ENCODE data around the gene SLC2A5. TPM values are rescaled to one million over a fixed set of nuclear protein-coding genes. Genes with fewer than 3 reads are reported as not detected.
A peak's percentile ranks its signal among the peaks of the same experiment; 100 is the strongest.

SLC2A5 gene
- total RNA-seq, 4 donors from 2014 or later: 12.4 to 730 (median 340) TPM

DNA sequence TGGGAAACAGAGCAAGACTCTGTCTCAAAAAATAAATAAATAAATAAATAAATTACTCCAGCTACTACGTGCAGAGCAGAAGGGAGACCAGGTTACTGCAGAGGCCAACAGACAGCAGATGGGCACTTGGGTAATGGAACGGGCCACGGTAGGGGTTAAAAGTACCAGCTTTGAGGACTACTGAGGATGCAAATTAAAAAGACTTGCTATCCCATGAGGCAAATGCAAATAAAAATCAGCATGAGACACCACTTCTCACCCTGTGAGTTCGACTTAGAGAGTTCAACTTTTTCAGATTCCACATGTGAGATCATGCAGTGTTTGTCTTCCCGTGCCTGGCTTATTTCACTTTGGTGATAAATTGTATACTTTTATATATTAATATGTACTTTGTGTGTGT lies 6.6 kb downstream of the SLC2A5 start:
- no peak overlapping the region for H3K4me3 ChIP-seq
- H3K27ac ChIP-seq: peak overlapping the region in 2 of 4 donors; percentile 26 to 84
- no peaks in the 10 kb centered on the region for H3K27me3 ChIP-seq
- no peaks in the 10 kb centered on the region for H3K9me3 ChIP-seq
- H3K36me3 ChIP-seq: no peaks in the 10 kb centered on the region
- no peak for DNase-seq
- no peak for TF ChIP-seq POLR2A (IDR thresholded peaks at IDR 0.05)
- TF ChIP-seq, protein P1, sequence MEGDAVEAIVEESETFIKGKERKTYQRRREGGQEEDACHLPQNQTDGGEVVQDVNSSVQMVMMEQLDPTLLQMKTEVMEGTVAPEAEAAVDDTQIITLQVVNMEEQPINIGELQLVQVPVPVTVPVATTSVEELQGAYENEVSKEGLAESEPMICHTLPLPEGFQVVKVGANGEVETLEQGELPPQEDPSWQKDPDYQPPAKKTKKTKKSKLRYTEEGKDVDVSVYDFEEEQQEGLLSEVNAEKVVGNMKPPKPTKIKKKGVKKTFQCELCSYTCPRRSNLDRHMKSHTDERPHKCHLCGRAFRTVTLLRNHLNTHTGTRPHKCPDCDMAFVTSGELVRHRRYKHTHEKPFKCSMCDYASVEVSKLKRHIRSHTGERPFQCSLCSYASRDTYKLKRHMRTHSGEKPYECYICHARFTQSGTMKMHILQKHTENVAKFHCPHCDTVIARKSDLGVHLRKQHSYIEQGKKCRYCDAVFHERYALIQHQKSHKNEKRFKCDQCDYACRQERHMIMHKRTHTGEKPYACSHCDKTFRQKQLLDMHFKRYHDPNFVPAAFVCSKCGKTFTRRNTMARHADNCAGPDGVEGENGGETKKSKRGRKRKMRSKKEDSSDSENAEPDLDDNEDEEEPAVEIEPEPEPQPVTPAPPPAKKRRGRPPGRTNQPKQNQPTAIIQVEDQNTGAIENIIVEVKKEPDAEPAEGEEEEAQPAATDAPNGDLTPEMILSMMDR (IDR thresholded peaks at IDR 0.05): no peak
- peaks cover 0 to 15% (median 0%) of the 10 kb centered on the region in 4 donors for H3K4me1 ChIP-seq

DNA sequence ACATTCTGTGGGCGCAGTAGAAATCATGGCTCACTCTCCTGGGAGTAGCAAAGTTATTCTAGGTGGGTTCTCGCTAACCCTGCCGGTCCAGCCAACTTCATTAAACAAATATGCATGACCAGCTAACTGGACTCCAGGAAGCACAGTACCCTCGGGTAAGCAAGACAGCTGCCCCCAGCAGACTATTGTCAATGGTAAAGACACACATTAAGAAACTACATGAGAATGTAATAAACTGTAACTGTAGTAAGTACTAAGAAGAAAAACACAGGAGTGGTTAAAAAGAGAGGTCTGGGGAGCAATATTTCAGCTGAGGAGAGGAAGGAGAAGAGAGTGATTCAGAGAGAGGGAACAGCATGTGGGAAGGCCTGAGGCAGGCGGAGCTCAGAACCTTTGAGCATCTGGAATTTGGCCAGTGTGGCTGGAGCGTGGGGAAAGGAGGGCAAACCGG lies 7.4 kb downstream of the SLC2A5 start:
- peak overlapping the region in 3 of 4 donors; percentile 5 to 84 (median 29) for H3K27ac ChIP-seq
- no peaks in the 10 kb centered on the region for H3K36me3 ChIP-seq
- no peaks in the 10 kb centered on the region for H3K9me3 ChIP-seq
- DNase-seq: no peak
- H3K4me3 ChIP-seq: peak overlapping the region in 1 of 4 donors; percentile 14
- TF ChIP-seq, protein P1 (IDR thresholded peaks at IDR 0.05): no peak
- no peak for TF ChIP-seq POLR2A (IDR thresholded peaks at IDR 0.05)
- H3K4me1 ChIP-seq: peaks cover 0 to 15% (median 0%) of the 10 kb centered on the region in 4 donors
- H3K27me3 ChIP-seq: no peaks in the 10 kb centered on the region

DNA sequence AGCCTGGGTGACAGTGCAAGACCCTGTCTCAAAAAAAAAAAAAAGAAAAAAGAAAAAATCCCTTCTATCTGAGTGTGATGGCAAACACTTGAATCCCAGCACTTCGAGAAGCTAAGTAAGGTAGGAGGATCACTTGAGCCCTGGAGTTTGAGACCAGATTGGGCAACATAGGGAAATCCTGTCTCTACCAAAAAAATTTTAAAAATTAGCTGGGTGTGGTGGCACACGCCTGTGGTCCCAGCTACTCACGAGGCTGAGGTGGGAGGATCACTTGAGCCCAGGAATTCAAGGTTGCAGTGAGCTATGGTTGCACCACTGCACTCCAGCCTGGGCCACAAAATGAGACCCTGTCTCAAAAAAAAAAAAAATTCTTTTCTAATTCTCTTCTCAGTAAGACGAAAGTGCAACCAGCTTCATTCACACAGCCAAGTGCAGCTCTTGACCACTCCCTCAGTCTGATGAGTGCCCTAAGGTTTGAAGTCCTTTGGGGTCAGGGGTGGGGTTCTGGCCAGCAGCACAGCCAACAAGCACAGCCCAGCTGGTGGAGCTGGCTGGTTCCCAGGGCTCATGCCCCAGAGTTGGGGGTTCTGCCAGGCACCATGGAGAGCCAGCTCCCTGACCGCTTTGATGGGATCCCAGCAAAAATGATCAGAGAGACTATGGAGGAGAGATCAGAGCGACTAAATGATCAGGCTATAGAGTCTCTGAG lies 8.0 kb downstream of the SLC2A5 start:
- DNase-seq: peak in 2 of 3 donors; percentile 60 to 79
- H3K27me3 ChIP-seq: no peaks in the 10 kb centered on the region
- H3K9me3 ChIP-seq: no peaks in the 10 kb centered on the region
- H3K4me3 ChIP-seq: peak overlapping the region in 1 of 4 donors; percentile 14
- H3K36me3 ChIP-seq: peaks cover 0 to 5% (median 0%) of the 10 kb centered on the region in 3 donors
- no peak for TF ChIP-seq POLR2A (IDR thresholded peaks at IDR 0.05)
- TF ChIP-seq, protein P1 (IDR thresholded peaks at IDR 0.05): no peak
- H3K27ac ChIP-seq: peak overlapping the region in 2 of 4 donors; percentile 29 to 84
- peaks cover 0 to 15% (median 0%) of the 10 kb centered on the region in 4 donors for H3K4me1 ChIP-seq

DNA sequence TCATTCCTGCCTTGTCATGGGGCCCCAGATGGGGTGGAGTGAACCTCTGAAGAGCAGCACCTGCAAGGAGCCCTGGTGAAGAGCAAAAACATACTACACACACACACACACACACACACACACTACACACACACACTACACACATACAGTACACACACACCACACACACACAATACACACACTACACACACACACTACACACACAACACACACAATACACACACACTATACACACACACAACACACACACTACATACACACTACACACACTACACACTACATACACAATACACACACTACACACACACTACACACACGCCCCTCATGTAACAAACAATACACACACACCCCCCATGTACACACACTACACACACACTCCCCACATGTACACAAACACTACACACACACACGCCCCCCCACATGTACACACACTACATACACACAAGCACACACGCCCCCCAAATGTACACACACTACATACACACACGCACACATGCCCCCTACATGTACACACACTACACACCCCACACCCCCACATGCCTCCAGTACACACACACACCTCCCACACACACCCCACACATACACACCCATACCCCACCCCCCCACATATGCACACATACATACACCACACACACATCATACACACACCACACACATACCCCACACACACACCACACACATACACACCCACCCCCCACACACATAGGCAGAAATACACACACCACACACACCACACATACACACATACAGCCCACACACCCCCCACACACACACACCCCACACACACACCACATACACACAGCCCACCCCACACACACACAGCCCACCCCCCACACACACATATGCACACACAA lies 9.3 kb downstream of the SLC2A5 start:
- H3K27ac ChIP-seq: peak overlapping the region in 1 of 4 donors; percentile 30
- H3K4me1 ChIP-seq: peaks cover 0 to 11% (median 0%) of the 10 kb centered on the region in 4 donors
- H3K9me3 ChIP-seq: no peaks in the 10 kb centered on the region
- no peak for TF ChIP-seq POLR2A (IDR thresholded peaks at IDR 0.05)
- TF ChIP-seq, protein P1 (IDR thresholded peaks at IDR 0.05): no peak
- peak overlapping the region in 1 of 4 donors; percentile 13 for H3K4me3 ChIP-seq
- no peaks in the 10 kb centered on the region for H3K27me3 ChIP-seq
- peak in 1 of 3 donors; percentile 2 for DNase-seq
- peaks cover 0 to 11% (median 0%) of the 10 kb centered on the region in 3 donors for H3K36me3 ChIP-seq

DNA sequence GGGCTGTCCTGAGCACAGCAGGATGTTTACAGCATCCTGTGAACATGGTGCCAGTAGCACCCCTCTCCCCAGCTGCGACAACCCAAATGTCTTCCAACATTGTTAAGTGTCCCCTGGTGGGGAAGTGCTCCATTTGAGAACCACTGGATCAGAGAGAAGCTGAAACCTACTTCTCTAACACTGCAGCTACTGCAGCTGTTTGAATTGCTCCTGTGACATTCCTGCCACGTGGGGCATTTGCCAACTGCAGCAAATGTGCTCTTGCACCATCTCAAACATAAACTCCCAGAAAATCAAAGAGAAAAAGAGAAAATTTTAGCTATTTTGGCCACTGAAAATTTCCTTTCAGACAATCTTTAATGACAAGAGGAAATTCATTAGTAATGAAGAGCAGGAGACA lies 11.0 kb downstream of the SLC2A5 start:
- TF ChIP-seq POLR2A (IDR thresholded peaks at IDR 0.05): no peak
- TF ChIP-seq, protein P1 (IDR thresholded peaks at IDR 0.05): no peak
- no peak overlapping the region for H3K27ac ChIP-seq
- no peaks in the 10 kb centered on the region for H3K9me3 ChIP-seq
- H3K4me3 ChIP-seq: no peak overlapping the region
- peaks cover 0 to 11% (median 0%) of the 10 kb centered on the region in 3 donors for H3K36me3 ChIP-seq
- no peaks in the 10 kb centered on the region for H3K27me3 ChIP-seq
- no peaks in the 10 kb centered on the region for H3K4me1 ChIP-seq
- DNase-seq: peak in 1 of 3 donors; percentile 12

Measured in Peyer's patch (tissue), 4 donors.